GM21526 (cell line): Measurements from ENCODE around the gene MYH16.
"Not testable (repeated sequence)": the region's sequence is repeated elsewhere in the genome, so short reads cannot be mapped to it uniquely, and the experiment has no call there.

Experiments
- ATAC-seq: cut with Tn5 transposase; IDR thresholded peaks from one replicate; pipeline ENCODE4 v1.9.1; 2021; ENCODE audit warnings: moderate library complexity; ENCODE audit not compliant: unreplicated experiment, low FRiP score

The MYH16 gene

DNA sequence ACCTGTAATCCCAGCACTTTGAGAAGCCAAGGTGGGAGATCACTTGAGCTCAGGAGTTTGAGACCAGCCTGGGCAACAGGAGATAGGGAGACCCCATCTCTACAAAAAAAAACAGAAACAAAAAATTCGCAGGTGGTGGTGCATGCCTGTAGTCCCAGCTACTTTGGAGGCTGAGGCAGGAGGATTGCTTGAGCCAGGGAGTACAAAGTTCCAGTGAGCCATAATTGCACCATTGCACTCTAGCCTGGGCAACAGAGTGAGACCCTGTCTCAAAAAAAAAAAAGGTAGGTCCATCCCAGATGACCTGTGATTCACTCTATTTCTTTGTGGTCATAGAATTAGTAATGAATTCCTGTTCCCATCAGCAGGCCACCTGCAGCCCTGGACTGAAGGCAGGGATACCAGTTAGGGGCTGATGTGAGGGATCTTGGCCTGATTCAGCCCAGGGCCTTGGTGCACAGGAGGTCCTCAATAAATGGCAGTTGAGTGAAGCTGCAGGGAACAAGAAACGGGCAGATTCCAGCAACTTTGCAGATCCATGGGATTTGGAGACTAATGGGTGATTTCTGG is at the start of gene MYH16:
Gene MYH16, plus strand, starts transcription at position 364 of the 570 bp plus-strand sequence.
- ATAC-seq = no peak

DNA sequence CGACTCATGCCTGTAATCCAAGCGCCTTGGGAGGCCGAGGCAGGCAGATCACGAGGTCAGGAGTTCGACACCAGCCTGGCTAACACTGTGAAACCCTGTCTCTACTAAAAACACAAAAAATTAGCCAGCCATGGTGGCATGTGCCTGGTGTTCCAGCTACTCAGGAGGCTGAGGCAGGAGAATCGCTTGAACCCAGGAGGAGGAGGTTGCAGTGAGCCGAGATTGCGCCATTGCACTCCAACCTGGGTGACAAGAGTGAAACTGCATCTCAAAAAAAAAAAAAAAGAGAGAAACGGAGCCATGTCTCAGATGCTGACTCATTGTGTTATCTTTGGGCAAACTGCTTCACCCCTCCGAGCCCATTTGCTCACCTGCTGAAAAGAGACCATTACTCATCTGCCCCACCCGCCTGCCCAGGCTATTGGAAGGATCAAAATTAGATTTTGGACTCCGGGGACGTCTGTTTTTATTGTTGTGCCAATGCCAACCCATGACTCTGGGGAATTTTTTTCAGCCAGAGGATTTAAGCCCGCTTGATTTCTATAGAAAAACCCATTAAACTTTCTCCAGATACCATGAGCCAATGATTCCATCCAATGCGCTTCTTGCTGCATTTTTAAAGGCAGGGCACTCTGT is 48.3 kb upstream of the MYH16 start:
- ATAC-seq = not testable (repeated sequence)

DNA sequence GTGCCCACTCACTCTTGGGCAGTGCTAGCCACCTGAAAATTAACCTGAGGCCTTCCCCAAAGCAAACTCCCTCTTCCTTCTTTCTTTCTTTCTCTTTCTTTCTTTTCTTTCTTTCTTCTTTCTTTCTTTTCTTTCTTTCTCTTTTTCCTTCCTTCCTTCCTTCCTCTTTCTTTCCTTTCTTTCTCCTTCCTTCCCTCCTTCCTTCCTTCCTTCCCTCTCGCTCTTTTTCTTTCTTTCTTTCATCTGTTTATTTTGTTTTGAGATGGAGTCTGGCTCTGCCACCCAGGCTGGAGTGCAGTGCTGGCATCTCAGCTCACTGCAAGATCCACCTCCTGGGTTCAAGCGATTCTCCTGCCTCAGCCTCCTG is 47.8 kb upstream of the MYH16 start:
- no peak for ATAC-seq

DNA sequence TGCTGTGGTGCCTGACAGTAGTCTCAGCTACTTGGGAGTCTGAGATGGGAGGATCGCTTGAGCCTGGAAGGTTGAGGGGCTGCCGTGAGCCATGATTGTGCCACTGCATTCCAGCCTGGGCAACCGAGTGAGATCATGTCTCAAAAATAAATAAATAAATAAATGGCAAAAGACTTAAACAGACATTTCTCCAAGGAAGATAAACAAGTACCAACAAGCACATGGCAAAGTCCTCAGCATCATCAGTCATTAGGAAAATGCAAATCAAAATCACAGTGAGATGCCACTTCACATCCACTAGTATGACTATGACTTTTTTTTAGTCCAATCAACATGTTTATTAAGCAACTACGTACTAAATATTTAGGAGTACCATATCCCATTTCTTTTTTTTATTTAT is 43.4 kb upstream of the MYH16 start:
- no peak for ATAC-seq

DNA sequence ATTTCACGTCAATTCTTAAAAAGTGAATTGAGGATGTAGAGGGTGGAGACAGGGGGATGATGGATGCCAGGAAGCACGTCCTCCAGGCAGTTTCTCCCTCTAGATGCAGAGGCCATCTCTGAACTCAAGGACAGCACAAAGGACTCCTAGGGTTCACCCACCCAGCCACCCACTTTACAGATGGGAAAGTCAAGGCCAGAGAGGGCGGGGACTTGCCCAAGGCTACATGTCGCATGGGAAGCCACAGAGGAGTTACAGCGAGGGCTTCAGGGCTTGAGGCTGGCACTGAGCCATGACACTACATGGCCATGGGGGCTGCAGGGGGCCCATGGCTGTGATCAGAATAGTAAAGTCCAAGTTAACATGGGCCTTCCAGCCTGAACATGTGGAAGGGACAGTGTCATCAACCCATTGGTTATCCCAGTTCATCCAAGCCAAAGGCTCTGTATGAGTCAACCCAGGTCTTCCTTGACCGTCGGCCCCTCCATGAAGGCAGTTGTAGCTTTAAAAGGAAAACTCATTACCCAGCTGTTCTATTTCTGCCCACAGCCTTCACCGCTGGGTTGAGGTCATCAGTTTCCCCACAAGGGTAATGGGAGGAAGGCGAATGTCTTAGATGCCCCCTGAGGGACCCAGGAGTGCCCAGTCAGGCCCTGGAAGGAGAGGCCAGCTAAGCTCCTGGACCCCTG is 40.4 kb upstream of the MYH16 start:
- no peak for ATAC-seq

DNA sequence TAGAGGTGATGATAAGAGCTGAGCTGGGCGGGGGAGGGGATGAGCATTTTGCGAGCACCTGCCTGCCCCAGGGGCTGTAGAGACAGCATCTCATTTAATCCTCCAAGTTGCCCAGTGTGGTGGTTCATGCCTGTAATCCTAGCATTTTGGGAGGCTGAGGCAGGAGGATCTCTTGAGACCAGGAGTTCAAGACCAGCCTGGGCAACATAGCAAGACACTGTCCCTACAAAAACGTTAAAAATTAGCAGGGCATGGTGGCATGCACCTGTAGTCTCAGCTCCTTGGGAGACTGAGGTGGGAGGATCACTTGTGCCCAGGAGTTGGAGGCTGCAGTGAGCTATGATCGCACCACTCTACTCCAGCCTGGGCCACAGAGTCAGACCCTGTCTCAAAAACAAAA is 39.7 kb upstream of the MYH16 start:
- not testable (repeated sequence) for ATAC-seq

DNA sequence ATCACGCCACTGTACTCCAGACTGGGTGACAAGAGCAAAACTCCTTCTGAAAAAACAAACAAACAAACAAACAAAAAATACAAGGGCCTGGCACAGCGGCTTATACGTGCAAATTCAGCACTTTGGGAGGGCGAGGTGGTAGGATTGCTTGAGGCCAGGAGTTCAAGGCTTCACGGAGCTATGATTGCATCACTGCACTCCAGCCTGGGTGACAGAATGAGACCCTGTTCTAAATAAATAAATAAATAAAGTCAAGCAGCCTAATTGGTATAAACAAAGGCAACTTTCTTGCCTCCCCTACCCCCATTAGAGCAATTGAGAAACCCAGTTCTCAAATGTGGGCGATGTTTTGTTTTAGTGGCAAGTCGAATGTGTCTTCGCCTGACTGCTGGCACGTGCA is 38.5 kb upstream of the MYH16 start:
- no peak for ATAC-seq

DNA sequence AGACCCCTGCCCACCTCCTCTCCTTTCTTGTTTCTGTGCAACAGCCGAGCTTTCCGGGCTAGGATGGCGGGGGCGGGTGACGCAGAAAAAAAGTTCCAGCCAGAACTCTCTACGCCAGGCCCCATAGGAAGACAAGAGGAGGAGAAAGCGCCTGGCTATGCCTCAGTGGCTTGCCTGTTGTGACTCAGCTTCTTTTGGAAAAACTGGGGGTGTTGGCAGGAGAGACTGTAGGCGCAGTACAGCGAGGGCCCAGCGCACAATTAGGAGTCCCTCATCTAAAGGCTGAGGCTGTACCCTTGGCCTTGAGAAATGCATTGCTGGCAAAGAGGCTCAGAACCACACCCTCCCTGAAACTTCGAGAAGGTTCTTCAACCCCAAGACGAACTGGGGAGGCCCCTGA is 36.7 kb upstream of the MYH16 start:
- ATAC-seq = no peak

DNA sequence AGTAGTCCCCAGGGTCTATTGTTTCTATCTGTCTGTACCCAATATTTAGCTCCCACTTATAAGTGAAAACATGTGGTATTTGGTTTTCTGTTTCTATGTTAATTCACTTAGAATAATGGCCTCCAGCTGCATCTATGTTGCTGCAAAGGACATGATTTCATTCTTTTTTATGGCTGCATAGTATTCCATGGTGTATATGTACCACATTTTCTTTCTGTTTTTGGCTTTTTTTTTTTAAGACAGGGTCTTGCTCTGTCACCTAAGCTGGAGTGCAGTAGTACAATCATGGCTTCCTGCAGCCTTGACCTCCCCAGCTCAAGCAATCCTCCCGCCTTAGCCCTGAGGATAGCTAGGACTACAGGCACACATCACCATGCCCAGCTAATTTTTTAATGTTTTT is 34.8 kb upstream of the MYH16 start:
- not testable (repeated sequence) for ATAC-seq

DNA sequence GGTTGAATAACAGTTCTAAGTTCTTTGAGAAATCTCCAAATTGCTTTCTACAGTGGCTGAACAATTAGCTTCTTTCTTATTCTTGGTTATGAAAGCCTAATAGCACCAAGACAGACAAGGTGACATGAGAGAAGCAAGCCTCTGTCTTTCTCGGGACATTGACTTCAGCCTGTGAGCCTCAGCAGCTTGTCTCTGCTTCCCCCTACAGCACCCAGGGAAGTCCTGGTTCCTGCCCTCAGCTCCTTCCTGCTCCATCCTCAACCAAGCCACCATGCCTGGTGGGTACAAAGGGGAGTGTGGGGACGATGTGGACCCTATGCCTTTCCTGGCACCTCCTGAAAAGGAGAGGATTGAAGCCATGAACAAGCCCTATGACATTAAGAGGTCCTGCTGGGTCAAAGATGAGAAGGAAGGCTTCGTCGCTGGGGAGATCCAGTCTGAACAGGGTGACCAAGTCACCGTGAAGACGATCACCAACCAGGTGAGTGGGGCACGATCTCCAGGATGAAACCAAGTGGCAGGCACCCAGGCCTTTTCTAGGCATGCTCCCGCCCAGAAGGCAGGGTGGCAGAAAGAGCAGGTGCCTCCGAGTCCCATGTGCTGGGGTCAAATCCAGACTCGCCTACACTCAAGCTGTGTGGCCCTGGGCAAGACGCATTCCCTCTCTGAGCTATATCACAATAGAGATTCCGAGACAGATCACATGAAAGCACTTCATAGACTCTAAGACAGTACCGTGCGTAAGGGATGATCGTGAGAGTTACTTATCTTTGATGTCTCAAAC is 33.9 kb upstream of the MYH16 start:
- no peak for ATAC-seq

DNA sequence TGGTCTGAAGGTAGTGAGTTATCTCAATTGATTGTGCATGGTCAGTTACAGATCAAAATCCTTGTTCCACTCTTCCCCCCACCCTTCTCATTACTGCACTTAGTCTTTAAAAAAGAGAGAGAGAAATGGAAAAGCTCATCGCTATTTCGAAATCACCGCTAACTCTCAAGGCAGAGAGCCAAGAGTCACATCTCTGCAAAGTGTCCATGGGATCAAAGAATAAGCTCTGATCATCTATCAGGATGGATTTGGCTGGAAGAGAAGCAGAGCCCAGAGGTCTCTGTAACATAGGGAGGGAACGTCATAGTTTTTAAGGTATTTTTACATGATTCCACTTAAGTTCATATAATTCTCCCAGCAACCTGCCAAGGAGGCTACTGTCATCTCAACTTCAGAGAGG is 30.0 kb upstream of the MYH16 start:
- no peak for ATAC-seq

DNA sequence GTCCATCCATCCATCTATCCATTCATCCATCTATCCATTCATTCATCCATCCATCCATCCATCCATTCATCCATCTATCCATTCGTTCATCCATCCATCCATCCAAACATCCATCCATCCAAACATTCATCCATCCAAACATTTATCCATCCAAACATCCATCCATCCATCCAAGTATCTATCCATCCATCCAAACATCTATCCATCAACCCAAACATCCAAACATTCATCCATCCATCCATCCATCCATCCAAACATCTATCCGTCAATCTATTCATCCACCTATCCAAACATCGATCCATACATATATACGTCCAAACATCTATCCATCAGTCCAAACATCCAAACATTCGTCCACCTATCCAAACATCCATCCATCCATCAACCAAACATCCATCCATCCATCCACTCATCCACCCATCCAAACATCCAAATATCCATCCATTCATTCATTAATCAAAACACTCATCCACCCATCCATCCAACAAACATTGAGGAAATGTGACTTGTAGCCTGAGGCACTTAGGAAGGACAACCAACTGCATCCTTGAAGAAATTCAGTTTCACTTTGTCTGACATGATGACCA is 28.8 kb upstream of the MYH16 start:
- ATAC-seq = no peak

DNA sequence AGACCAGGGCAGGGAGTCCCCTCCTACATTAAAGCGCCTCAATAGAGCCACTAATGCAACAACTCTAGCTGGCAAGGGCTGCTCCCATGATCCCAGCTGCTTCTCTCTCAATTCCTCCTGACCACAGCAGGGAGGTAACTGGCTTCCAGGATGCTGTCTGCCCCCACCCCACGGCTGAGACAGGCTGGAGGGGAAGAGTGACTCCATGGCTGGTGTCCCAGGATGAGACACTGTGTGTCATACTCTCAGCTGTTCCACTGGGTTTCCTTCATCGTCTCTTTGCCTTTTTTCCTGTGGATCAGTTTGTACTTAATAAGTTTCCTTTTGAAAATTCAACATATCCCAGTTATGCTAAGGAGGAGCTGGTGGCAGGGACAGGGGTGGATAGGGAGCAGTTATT is 27.7 kb upstream of the MYH16 start:
- no peak for ATAC-seq

DNA sequence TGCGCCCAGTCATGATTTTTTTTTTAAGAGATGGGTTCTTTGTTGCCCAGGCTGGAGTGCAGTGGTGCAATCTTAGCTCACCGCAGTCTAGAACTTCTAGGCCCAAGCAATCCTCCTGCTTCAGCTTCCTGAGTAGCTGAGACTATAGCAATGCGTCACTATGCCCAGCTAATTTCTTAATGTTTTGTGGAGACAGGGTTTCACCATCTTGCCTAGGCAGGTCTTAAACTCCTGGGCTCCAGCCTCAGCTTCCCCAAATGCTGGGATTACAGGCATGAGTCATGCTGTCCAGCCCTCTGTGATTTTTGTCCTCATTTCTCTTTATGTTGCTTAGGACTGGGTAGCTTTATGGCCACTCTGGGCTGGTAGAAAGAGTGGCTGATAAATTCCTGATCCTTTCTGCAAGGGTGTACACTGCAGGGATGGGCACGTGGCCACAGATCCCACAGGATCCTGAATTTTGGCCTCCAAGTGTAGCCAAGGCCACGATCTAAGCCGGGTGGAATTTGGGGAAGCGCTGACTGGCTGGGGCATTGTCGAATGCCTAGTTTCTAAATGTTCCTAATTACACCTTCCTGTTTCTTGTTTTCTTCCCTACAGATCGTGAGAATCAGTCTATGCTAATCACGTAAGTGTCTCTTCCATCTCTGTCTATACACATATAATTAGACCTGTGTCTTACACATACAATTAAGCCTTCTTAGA is 24.1 kb upstream of the MYH16 start:
- ATAC-seq = no peak

DNA sequence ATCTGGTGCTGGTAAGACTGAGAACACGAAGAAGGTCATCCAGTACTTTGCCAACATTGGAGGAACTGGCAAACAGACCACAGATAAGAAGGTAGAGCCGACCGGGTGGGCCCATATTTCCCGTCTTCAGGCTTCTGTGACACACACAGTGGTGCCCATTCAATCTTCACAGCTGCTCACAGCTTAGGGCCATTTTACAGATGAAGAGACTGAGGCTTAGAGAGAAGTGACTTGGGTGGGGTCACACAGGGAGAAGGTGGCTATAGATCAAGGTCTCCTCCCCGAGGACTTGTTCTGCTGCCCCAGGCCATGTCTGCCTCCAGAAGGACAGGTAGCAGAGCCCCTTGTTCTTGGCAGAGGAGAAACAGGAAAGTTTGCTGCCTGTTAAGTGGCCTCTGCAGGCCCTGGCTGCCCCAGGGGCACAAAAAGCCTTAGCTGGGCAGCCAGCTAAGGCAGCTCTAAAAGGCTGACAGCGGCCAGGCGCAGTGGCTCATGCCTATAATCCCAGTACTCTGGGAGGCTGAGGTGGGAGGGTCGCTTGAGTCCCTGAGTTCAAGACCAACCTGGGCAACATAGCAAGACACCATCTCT is 22.6 kb upstream of the MYH16 start:
- ATAC-seq = no peak

DNA sequence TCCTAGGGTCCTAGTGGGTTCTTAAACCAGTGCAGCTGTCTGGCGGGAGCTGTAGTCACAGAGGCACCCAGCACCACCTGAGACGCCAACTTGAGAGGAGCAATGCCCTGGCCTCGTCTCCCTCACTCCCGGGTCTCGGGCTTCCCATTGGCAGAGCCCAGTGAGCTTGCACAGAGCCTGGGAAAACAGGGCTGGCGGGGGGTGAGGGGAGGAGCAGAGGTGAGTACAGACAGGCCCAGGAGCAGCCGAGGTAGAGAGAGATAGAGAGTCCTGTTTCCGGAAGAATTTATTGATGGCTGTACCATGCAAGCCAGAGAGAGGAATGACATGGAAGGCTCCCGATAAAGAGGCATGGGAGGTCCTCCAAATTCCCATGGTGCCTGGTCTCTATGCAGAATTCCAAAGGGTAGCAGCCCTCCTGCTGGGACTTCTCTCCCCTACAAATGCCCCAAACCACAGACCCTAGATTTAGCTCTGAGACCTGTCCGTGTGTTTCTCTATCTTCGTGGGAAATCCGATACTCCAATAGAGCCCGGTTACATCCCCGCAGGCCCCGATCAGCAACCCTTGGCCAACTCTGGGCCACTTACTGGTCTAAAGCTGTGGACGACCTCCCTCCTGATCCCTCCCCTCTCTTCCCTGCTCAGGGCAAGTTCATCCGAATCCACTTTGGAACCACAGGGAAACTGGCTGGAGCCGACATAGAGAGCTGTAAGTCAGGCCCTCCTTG is 20.3 kb upstream of the MYH16 start:
- ATAC-seq = no peak

DNA sequence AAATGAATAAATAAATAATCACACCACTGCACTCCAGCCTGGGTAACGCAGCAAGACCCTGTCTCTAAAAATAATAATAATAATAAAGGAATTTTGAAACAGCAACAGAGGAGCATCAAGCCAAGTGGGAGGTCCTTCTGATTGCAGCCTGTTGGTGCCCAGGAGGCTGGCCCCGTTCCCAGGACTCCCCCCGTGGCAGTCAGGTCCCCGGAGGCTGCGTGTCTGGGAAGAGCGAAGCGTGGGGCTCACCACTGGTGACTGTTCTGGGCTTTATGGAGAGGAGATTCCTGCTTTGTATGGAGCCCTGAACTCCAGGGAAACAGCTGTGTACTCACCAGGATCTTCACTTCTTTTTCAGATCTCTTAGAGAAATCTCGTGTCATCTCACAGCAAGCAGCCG is 19.3 kb upstream of the MYH16 start:
- no peak for ATAC-seq

DNA sequence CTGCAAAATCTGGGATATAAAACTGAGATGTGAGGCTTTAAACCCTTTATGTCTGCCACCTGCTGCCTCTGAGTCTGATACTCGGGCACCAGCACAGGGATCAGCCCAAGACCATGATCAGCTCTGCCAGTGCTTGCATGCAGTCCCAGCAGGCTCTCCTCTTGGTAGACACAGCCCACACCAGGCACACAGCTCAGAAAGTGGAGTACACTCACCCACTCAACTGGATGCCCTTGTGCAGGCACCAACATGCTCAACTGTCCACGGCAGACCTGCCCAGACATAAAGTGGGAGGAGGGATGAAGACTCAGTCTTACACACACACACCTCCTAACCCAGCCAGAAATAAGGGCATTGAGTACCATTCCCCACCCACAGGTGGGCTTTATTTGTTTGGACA is 18.2 kb upstream of the MYH16 start:
- no peak for ATAC-seq

DNA sequence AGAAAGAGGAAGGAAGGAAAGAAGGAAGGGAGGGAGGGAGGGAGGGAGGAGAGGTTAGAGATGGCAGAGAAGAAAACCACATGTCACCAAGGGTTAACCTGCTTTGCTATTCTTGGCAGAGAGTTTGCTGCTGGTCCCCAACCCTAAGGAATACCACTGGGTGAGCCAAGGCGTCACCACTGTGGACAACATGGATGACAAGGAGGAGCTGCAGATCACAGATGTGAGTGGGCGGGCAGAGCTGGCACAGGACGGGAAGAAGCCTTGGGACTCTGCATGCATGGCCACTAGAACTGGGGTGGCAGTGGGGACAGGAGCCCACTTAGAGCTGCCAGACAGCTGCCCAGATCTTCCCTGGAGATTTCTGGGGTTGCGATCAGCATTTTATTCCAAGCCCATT is 17.2 kb upstream of the MYH16 start:
- ATAC-seq = no peak
